IPS DF 19.7 (cell line): ENCODE results near the gene ARL1.
"Not testable (repeated sequence)": the region's sequence is repeated elsewhere in the genome, so short reads cannot be mapped to it uniquely, and the experiment has no call there.

Experiments used
- DNase-seq: peaks from one replicate; pipeline ENCODE4 v3.0.0-alpha.2; 2013; ENCODE audit warnings: low read depth, low spot score

The ARL1 gene

DNA sequence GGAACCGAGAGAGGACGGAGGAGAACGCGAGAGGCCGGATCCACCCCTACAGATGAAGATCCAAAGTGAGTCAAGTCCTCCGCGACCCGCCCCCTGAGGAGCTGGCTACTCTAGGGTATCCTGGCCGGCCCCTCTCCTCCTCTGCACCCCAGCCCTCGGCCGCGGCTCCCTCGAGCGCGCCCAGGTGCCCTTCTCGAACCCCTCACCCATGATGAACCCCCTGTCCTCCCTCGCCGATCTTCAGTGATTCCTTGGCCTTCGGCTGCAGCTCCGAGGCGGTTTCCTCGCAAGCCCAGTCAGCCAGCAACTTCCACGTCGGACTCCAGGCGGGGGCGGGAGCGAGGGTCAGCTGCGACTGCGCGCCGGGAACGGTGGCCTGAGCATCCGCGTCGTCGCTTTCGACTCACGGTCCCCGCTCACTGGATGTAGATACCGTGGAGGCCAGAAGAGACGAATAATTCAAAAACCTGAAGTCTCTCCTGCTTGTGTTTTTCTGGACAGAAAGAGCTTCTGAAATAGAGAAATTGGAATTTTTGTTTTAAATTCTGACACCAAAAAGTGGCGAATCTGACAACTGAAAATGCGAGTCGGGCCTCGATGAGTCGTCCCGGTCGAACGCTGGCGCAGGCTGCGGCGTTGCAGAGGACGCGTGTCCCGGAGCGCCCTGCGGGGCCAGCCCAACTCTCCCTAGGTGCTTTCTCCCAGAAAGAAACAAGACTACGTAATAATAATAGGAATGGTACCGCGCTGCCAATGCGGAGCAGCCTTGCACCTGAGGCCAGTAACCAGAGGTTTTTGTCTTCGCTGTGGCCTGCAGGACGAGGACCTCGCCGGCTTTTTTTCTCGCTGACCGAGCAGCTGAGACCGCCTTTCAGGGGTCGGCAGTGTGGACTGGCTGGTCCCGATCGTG is at the start of gene ARL1:
Gene ARL1, minus strand, starts transcription at position 337 of the 910 bp plus-strand sequence. Its CDS starts 127 bp downstream, at position 210.
- DNase-seq: no peak

- DNase-seq: no peak
These were observed 48.1 kb upstream of the ARL1 start for GRCh38 chr12:101455685-101456084.

DNA sequence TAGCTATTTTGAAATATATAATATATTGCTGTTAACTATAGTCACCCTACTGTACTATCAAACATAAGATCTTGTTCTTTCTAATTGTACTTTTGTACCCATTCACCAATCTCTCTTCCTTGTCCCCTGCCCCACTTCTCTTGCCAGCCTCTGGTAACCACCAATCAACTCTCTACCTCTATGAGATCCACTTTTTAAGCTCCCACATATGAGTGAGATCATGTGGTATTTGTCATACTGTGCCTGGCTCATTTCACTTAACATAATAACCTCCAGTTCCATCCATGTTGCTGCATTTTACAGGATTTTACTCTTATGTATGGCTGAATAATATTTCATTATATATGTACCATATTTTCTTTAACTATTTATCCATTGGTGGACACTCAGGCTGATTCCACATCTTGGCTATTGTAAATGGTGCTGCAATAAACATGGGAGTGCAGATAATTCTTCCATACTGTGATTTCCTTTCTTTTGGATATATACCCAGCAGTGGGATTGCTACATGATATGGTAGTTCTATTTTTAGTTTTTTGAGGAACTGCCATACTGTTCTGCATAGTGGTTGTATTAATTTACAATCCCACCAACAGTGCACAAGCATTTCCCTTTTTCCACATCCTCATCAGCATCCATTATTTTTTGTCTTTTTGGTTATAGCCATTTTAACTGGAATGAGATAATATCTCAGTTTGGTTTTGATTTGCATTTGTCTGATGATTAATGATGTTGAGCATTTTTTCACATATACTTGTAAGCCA is 34.1 kb upstream of the ARL1 start:
- DNase-seq: no peak

GRCh38 chr12:101439236-101439635 is 31.7 kb upstream of the ARL1 start:
- DNase-seq: no peak

DNA sequence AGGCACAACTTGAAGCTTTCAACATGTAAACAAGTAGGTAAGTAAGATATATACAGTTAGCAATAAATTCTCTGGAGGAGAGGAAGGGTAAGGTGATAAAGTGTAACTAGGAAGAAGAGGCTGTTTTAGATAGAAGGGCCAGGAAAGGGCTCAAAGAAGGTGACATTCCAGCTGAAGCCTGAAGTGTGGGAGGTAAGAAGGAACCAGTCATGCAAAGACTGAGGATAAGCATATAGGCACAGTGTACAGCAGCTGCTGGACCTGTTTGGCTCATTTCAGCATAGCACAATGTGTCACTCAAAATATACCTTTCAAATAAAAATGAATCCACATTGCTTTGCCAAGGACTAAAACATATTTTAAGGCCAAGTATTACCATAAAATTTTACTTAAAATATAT is 28.6 kb upstream of the ARL1 start:
- no peak for DNase-seq

DNA sequence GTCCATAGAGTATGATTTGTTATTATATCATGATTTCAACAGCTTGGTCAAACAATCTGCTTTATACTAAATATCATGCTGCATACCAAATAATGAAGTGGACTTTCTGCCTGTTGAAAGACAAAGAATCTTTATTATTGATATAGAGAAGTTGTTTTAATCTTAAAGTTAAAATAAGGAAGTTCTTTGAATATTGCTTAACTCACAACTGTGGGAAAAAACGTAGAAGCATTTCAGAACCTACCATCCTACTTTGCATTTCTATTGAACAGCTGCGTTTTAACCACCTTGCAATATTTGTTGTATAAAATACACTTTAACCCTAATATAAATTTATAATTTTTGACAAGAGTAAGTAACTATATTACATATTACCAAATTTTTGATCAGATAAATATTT is 22.9 kb upstream of the ARL1 start:
- DNase-seq: no peak

DNA sequence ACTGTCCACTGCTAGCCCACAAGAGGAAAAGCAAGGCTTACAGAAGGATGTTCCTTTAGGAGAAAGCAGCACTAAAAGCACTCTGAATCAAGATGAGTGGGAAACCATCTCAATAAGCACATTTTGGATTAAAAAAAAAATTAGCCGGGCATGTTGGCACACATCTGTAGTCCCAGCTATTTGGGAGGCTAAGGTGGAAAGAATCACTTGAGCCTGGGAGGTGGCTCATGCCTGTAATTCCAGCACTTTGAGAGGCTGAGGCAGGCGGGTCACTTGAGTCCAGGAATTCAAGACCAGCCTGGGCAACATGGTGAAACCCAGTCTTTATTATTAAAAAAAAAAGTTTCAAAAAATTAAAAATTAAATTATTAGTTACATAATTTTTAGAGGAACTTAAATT is 17.0 kb upstream of the ARL1 start:
- DNase-seq: no peak

GRCh38 chr12:101422066-101422465 is 14.5 kb upstream of the ARL1 start:
- not testable (repeated sequence) for DNase-seq

GRCh38 chr12:101415228-101415627 is 7.7 kb upstream of the ARL1 start:
- DNase-seq: no peak

- DNase-seq: no peak
These were observed 7.1 kb upstream of the ARL1 start for GRCh38 chr12:101414533-101415119.

GRCh38 chr12:101410169-101410568 is 2.6 kb upstream of the ARL1 start:
- DNase-seq: not testable (repeated sequence)

GRCh38 chr12:101407049-101407435 is 530 bp downstream of the ARL1 start:
- DNase-seq: no peak

DNA sequence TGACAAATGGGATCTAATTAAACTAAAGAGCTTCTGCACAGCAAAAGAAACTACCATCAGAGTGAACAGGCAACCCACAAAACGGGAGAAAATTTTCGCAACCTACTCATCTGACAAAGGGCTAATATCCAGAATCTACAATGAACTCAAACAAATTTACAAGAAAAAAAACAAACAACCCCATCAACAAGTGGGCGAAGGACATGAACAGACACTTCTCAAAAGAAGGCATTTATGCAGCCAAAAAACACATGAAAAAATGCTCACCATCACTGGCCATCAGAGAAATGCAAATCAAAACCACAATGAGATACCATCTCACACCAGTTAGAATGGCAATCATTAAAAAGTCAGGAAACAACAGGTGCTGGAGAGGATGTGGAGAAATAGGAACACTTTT is 16.4 kb downstream of the ARL1 start:
- DNase-seq: not testable (repeated sequence)

GRCh38 chr12:101379149-101379548 is 28.4 kb downstream of the ARL1 start:
- DNase-seq: no peak

GRCh38 chr12:101375573-101375972 is 32.0 kb downstream of the ARL1 start:
- DNase-seq: no peak

DNA sequence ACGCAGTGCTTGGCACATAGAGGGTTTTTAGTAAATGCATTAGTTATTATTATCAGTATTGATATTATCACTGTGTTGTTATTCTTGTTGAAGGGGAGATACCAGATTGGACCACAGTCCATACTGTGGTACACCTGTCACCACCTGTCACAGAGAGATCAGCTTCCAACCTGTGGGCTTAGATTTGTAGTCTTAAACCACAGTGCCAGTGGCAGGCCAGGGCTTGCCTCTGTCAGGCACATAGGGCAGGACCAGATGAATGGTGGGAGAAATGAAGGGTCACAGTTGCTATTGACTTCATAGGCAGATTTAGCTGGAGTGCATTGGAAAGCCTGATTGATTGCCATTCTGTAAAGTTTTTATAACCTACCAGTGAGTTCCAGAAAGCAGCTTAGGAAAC is 35.1 kb downstream of the ARL1 start:
- DNase-seq: no peak

DNA sequence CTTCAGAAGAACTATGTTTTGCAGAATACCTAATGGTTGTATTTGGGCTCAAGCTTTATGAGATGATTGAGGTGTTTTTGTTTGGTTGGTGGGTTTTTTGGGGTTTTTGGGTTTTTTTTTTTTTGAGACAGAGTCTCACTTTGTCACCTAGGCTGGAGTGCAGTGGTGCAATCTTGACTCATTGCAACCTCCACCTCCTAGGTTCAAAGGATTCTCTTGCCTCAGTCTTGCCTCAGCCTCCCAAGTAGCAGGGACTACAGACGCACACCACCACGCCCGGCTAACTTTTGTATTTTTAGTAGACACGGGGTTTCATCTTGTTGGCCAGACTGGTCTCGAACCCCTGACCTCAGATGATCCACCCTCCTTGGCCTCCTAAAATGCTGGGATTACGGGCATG is 39.6 kb downstream of the ARL1 start:
- no peak for DNase-seq

DNA sequence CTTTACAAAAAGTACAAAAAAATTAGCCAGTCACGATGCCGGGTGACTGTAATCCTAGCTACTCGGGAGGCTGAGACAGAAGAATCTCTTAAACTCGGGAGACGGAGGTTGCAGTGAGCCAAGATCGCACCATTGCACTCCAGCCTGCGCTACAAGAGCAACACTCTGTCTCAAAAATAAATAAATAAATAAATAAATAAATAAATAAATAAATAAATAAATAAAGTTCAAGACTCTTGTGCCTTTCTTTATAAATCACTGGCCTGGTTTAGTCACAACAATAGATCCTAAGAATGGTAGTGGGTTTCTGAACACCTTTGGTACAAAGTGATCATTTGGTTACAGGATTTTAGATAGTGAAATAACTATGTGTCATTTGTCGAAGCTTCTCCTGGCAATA is 46.1 kb downstream of the ARL1 start:
- DNase-seq: no peak

DNA sequence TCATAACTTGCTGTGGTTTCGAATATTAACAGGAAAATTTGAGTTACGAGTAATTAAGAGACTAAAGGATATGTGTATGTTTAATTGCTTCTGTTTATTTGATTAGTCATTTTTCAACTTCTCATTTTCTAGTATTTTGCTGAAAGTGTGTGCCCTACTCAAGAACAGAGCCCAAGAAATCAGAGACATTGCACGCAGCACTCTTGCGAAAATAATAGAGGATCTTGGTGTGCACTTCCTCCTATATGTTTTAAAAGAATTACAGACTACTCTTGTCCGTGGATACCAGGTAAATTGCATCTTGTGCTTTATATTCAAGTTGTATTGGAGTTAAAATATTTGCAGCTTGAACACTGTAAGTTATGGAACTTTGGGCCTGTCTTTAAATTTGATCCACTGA is 50.8 kb downstream of the ARL1 start:
- DNase-seq: no peak

DNA sequence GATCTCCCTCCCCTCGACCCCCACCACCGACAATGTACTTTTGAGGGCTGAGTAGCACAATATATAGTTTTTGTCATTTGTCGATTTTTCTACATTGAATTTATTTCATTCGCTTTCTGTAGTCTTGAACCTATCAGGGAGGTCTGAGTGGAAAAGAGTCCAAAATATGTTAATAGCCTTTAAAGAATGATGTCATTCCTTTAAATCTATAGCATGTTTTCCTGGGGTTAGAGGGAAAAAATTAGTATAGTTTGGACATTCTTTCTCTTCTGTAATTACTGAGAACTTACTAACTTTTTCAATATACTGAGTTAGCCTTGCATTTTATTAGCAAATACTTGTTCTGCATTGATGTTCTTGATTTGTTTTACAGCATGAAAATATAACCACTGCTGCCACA is 55.9 kb downstream of the ARL1 start:
- DNase-seq: no peak

DNA sequence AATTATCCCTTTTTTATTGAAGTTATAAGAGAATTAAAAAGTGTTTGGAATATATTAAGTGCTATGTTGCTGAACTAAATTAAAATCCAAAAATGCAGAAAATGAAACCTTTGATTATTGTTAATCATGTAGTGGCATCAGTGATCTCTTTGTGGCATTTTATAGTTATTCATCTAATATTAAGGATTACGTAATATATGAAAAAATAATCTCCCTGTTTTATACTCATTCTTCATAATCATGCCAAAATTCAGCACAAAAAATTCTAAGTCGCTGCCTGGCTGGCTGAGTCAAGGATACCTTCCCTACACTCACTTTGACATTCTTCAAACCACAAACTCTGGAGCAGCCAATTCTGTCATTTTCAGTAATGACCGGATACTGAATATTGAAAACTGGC is 63.7 kb downstream of the ARL1 start:
- DNase-seq: no peak
